GM23248 (cell line): ENCODE data around the gene SPATA1.

Source experiments
- EZH2 ChIP-seq: fragments of 200-600 bp; sonication (generic); IDR thresholded peaks from 2 replicates; pipeline ENCODE4 v1.6.1; 2018; ENCODE audit warnings: antibody characterized with exemption, mild to moderate bottlenecking; ENCODE audit not compliant: insufficient read depth, poor library complexity, severe bottlenecking
- EZH2phosphoT487 ChIP-seq: fragments of 200-600 bp; sonication (generic); IDR thresholded peaks from 2 replicates; pipeline ENCODE4 v1.6.1; 2018; ENCODE audit warnings: antibody characterized with exemption, moderate library complexity, mild to moderate bottlenecking, low read depth; ENCODE audit not compliant: insufficient read depth

DNA sequence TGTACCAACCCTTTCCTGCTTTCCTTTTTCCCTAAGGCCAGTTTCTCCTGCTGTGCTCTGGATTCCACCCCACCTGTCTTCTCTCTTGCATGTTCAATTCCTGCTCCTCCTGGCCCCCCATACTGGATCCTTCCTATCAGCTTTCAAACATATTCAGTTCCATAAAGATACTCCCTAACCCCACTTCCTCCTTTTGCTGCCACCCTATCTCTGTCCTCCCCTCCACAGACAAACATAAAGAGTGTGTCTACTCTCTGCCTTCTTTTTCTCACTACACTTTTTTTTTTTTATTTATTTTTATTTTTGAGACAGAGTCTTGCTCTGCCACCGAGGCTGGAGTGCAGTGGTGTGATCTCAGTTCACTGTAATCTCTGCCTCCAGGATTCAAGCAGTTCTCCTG is 44.1 kb upstream of the SPATA1 start:
- TF ChIP-seq EZH2phosphoT487 (no peak), EZH2 (no peak)
